ENCODE data around the gene IGSF10.

The IGSF10 gene

GRCh38 chr3:151431940-151432339, 28.9 kb downstream of the IGSF10 start:
- no peak for DNase-seq (ENCODE audit: low read depth, low spot score)
- no peak overlapping the region for H3K4me3 ChIP-seq (ENCODE audit: low read depth, low read length)
- TF ChIP-seq CTCF (IDR thresholded peaks at IDR 0.05; ENCODE audit: insufficient read depth, low read length, missing control alignments): no peak
- ChIA-PET CTCF (interaction anchor here (1.3 to 8.4 kb wide), 3 partner anchors 6 to 407 kb away, joined by 4 to 63 read pairs (median 8); no protein-coding TSS in a partner anchor), POLR2A (no interaction called here)

GRCh38 chr3:151430821-151431484, 29.9 kb downstream of the IGSF10 start:
- H3K4me3 ChIP-seq (ENCODE audit: low read depth, low read length): no peak overlapping the region
- ChIA-PET POLR2A (no interaction called here), CTCF (interaction anchor here (0.9 to 8.4 kb wide), 4 partner anchors 7 to 408 kb away, joined by 3 to 63 read pairs (median 7); no protein-coding TSS in a partner anchor)
- DNase-seq (ENCODE audit: low read depth, low spot score): no peak
- no peak for TF ChIP-seq CTCF (IDR thresholded peaks at IDR 0.05; ENCODE audit: insufficient read depth, low read length, missing control alignments)

GRCh38 chr3:151428386-151428785, 32.5 kb downstream of the IGSF10 start:
- ChIA-PET CTCF (interaction anchor here (1.8 to 8.4 kb wide), 2 partner anchors 10 to 411 kb away, joined by 4 to 63 read pairs; no protein-coding TSS in a partner anchor), POLR2A (no interaction called here)
- DNase-seq (ENCODE audit: low read depth, low spot score): no peak
- TF ChIP-seq CTCF (IDR thresholded peaks at IDR 0.05; ENCODE audit: insufficient read depth, low read length, missing control alignments): no peak
- H3K4me3 ChIP-seq (ENCODE audit: low read depth, low read length): no peak overlapping the region

GRCh38 chr3:151426341-151426657, 34.6 kb downstream of the IGSF10 start:
- H3K4me3 ChIP-seq (ENCODE audit: low read depth, low read length): no peak overlapping the region
- TF ChIP-seq CTCF (IDR thresholded peaks at IDR 0.05; ENCODE audit: insufficient read depth, low read length, missing control alignments): no peak
- ChIA-PET CTCF (interaction anchor here (1.1 to 8.4 kb wide), 9 partner anchors 9 to 134 kb away, joined by 3 to 63 read pairs (median 5); no protein-coding TSS in a partner anchor), POLR2A (interaction anchor here (0.7 kb wide), 1 partner anchor 36 kb away, joined by 3 read pairs; no protein-coding TSS in a partner anchor)
- DNase-seq (ENCODE audit: low read depth, low spot score): no peak

- ChIA-PET CTCF (interaction anchor here (1.1 to 8.4 kb wide), 9 partner anchors 8 to 491 kb away, joined by 3 to 63 read pairs (median 5); no protein-coding TSS in a partner anchor), POLR2A (interaction anchor here (0.7 kb wide), 1 partner anchor 36 kb away, joined by 3 read pairs; no protein-coding TSS in a partner anchor)
- no peak for DNase-seq (ENCODE audit: low read depth, low spot score)
- TF ChIP-seq CTCF (IDR thresholded peaks at IDR 0.05; ENCODE audit: insufficient read depth, low read length, missing control alignments): no peak
- no peak overlapping the region for H3K4me3 ChIP-seq (ENCODE audit: low read depth, low read length)
Measured at GRCh38 chr3:151425627-151426340, 35.1 kb downstream of the IGSF10 start.

- POLR2A ChIA-PET: no interaction called here
- no peak overlapping the region for H3K4me3 ChIP-seq (ENCODE audit: low read depth, low read length)
- CTCF ChIA-PET: interaction anchor here (1.2 kb wide), 1 partner anchor 8 kb away, joined by 3 read pairs; no protein-coding TSS in a partner anchor
- TF ChIP-seq CTCF (IDR thresholded peaks at IDR 0.05; ENCODE audit: insufficient read depth, low read length, missing control alignments): no peak
- no peak for DNase-seq (ENCODE audit: low read depth, low spot score)
Measured at GRCh38 chr3:151423091-151423490, 37.8 kb downstream of the IGSF10 start.
